ENCODE data around the gene NBEAL2. TPM values are rescaled to one million over a fixed set of nuclear protein-coding genes. Genes with fewer than 3 reads are reported as not detected.

The NBEAL2 gene
- total and polyA plus RNA-seq, 4 donors: 6.3 to 55.8 (median 36.0) TPM

- H3K9me3 ChIP-seq (ENCODE audit: control insufficient read depth, low read length): no peaks in the 10 kb centered on the region
- H3K4me3 ChIP-seq (ENCODE audit: low read length in 2 of 2): no peak overlapping the region
- H3K27me3 ChIP-seq (ENCODE audit: control insufficient read depth in 1 of 2, insufficient read depth in 2 of 2, low read length in 1 of 2): no peaks in the 10 kb centered on the region
- DNase-seq (no peak), ATAC-seq (ENCODE audit: low FRiP score) (no peak)
- H3K36me3 ChIP-seq (ENCODE audit: control insufficient read depth in 1 of 2, insufficient read depth in 2 of 2, low read length in 1 of 2): no peaks in the 10 kb centered on the region
- H3K27ac ChIP-seq (ENCODE audit: low read depth in 1 of 2, low read length in 2 of 2): no peak overlapping the region
- H3K4me1 ChIP-seq (ENCODE audit: control insufficient read depth in 1 of 2, insufficient read depth in 2 of 2, low read length in 2 of 2): peaks cover 0 to 3% of the 10 kb centered on the region in 2 donors
- intact Hi-C loops (cut with DNase I): no loop called here
- 81 to 83% methylated on average over 6 of the region's 6 CpGs for WGBS, 2 donors
Measured at GRCh38 chr3:46965151-46965550, 14.3 kb upstream of the NBEAL2 start.

GRCh38 chr3:46966811-46967210 is 12.7 kb upstream of the NBEAL2 start:
- no peaks in the 10 kb centered on the region for H3K36me3 ChIP-seq (ENCODE audit: control insufficient read depth in 1 of 2, insufficient read depth in 2 of 2, low read length in 1 of 2)
- H3K4me3 ChIP-seq (ENCODE audit: low read length in 2 of 2): no peak overlapping the region
- H3K27ac ChIP-seq (ENCODE audit: low read depth in 1 of 2, low read length in 2 of 2): no peak overlapping the region
- 85 to 87% methylated on average over 5 of the region's 5 CpGs for WGBS, 2 donors
- intact Hi-C loops (cut with DNase I): no loop called here
- no peaks in the 10 kb centered on the region for H3K27me3 ChIP-seq (ENCODE audit: control insufficient read depth in 1 of 2, insufficient read depth in 2 of 2, low read length in 1 of 2)
- H3K9me3 ChIP-seq (ENCODE audit: control insufficient read depth, low read length): no peaks in the 10 kb centered on the region
- peaks cover 0 to 4% of the 10 kb centered on the region in 2 donors for H3K4me1 ChIP-seq (ENCODE audit: control insufficient read depth in 1 of 2, insufficient read depth in 2 of 2, low read length in 2 of 2)
- no peak for ATAC-seq (ENCODE audit: low FRiP score)
- no peak for DNase-seq

- no peak overlapping the region for H3K4me3 ChIP-seq (ENCODE audit: low read length in 2 of 2)
- intact Hi-C loops (cut with DNase I): no loop called here
- H3K36me3 ChIP-seq (ENCODE audit: control insufficient read depth in 1 of 2, insufficient read depth in 2 of 2, low read length in 1 of 2): no peaks in the 10 kb centered on the region
- H3K4me1 ChIP-seq (ENCODE audit: control insufficient read depth in 1 of 2, insufficient read depth in 2 of 2, low read length in 2 of 2): peaks cover 0 to 4% of the 10 kb centered on the region in 2 donors
- no peaks in the 10 kb centered on the region for H3K9me3 ChIP-seq (ENCODE audit: control insufficient read depth, low read length)
- DNase-seq (no peak), ATAC-seq (ENCODE audit: low FRiP score) (no peak)
- WGBS, 2 donors: 39 to 40% methylated on average over 9 of the region's 9 CpGs
- H3K27ac ChIP-seq (ENCODE audit: low read depth in 1 of 2, low read length in 2 of 2): no peak overlapping the region
- H3K27me3 ChIP-seq (ENCODE audit: control insufficient read depth in 1 of 2, insufficient read depth in 2 of 2, low read length in 1 of 2): no peaks in the 10 kb centered on the region
Measured at GRCh38 chr3:46968783-46969428, 10.6 kb upstream of the NBEAL2 start.

GRCh38 chr3:46970391-46971091 is 8.9 kb upstream of the NBEAL2 start:
- H3K9me3 ChIP-seq (ENCODE audit: control insufficient read depth, low read length): no peaks in the 10 kb centered on the region
- ATAC-seq (ENCODE audit: low FRiP score) (no peak), DNase-seq (no peak)
- H3K4me3 ChIP-seq (ENCODE audit: low read length in 2 of 2): no peak overlapping the region
- no peak overlapping the region for H3K27ac ChIP-seq (ENCODE audit: low read depth in 1 of 2, low read length in 2 of 2)
- H3K36me3 ChIP-seq (ENCODE audit: control insufficient read depth in 1 of 2, insufficient read depth in 2 of 2, low read length in 1 of 2): no peaks in the 10 kb centered on the region
- intact Hi-C loops (cut with DNase I): no loop called here
- H3K4me1 ChIP-seq (ENCODE audit: control insufficient read depth in 1 of 2, insufficient read depth in 2 of 2, low read length in 2 of 2): peaks cover 4 to 5% of the 10 kb centered on the region in 2 donors
- no peaks in the 10 kb centered on the region for H3K27me3 ChIP-seq (ENCODE audit: control insufficient read depth in 1 of 2, insufficient read depth in 2 of 2, low read length in 1 of 2)
- 24 to 25% methylated on average over 3 of the region's 3 CpGs for WGBS, 2 donors

GRCh38 chr3:46971151-46971550 is 8.3 kb upstream of the NBEAL2 start:
- Histone ChIP-seq H3K36me3 (ENCODE audit: control insufficient read depth in 1 of 2, insufficient read depth in 2 of 2, low read length in 1 of 2) (no peaks in the 10 kb centered on the region), H3K4me1 (ENCODE audit: control insufficient read depth in 1 of 2, insufficient read depth in 2 of 2, low read length in 2 of 2) (peaks cover 4 to 5% of the 10 kb centered on the region in 2 donors), H3K27me3 (ENCODE audit: control insufficient read depth in 1 of 2, insufficient read depth in 2 of 2, low read length in 1 of 2) (no peaks in the 10 kb centered on the region), H3K9me3 (ENCODE audit: control insufficient read depth, low read length) (no peaks in the 10 kb centered on the region), H3K27ac (ENCODE audit: low read depth in 1 of 2, low read length in 2 of 2) (no peak overlapping the region), H3K4me3 (ENCODE audit: low read length in 2 of 2) (no peak overlapping the region)
- intact Hi-C loops (cut with DNase I): no loop called here
- WGBS, 2 donors: 64 to 67% methylated on average over 6 of the region's 6 CpGs
- DNase-seq (no peak), ATAC-seq (ENCODE audit: low FRiP score) (no peak)

GRCh38 chr3:46971742-46972141 is 7.7 kb upstream of the NBEAL2 start:
- Histone ChIP-seq H3K27ac (ENCODE audit: low read depth in 1 of 2, low read length in 2 of 2) (no peak overlapping the region), H3K27me3 (ENCODE audit: control insufficient read depth in 1 of 2, insufficient read depth in 2 of 2, low read length in 1 of 2) (no peaks in the 10 kb centered on the region), H3K4me1 (ENCODE audit: control insufficient read depth in 1 of 2, insufficient read depth in 2 of 2, low read length in 2 of 2) (peaks cover 4 to 5% of the 10 kb centered on the region in 2 donors), H3K4me3 (ENCODE audit: low read length in 2 of 2) (no peak overlapping the region), H3K36me3 (ENCODE audit: control insufficient read depth in 1 of 2, insufficient read depth in 2 of 2, low read length in 1 of 2) (no peaks in the 10 kb centered on the region), H3K9me3 (ENCODE audit: control insufficient read depth, low read length) (no peaks in the 10 kb centered on the region)
- WGBS, 2 donors: 89 to 96% methylated on average over 1 of the region's 1 CpG
- ATAC-seq (ENCODE audit: low FRiP score): no peak
- intact Hi-C loops (cut with DNase I): no loop called here
- DNase-seq: no peak

GRCh38 chr3:46972396-46972795 is 7.1 kb upstream of the NBEAL2 start:
- Histone ChIP-seq H3K4me3 (ENCODE audit: low read length in 2 of 2) (no peak overlapping the region), H3K27me3 (ENCODE audit: control insufficient read depth in 1 of 2, insufficient read depth in 2 of 2, low read length in 1 of 2) (no peaks in the 10 kb centered on the region), H3K9me3 (ENCODE audit: control insufficient read depth, low read length) (no peaks in the 10 kb centered on the region), H3K4me1 (ENCODE audit: control insufficient read depth in 1 of 2, insufficient read depth in 2 of 2, low read length in 2 of 2) (peaks cover 4 to 5% of the 10 kb centered on the region in 2 donors), H3K27ac (ENCODE audit: low read depth in 1 of 2, low read length in 2 of 2) (no peak overlapping the region), H3K36me3 (ENCODE audit: control insufficient read depth in 1 of 2, insufficient read depth in 2 of 2, low read length in 1 of 2) (no peaks in the 10 kb centered on the region)
- 91 to 93% methylated on average over 2 of the region's 2 CpGs for WGBS, 2 donors
- DNase-seq: no peak
- ATAC-seq (ENCODE audit: low FRiP score): no peak
- intact Hi-C loops (cut with DNase I): no loop called here

- ATAC-seq (ENCODE audit: low FRiP score) (no peak), DNase-seq (no peak)
- Histone ChIP-seq H3K9me3 (ENCODE audit: control insufficient read depth, low read length) (no peaks in the 10 kb centered on the region), H3K4me3 (ENCODE audit: low read length in 2 of 2) (no peak overlapping the region), H3K27ac (ENCODE audit: low read depth in 1 of 2, low read length in 2 of 2) (no peak overlapping the region), H3K27me3 (ENCODE audit: control insufficient read depth in 1 of 2, insufficient read depth in 2 of 2, low read length in 1 of 2) (no peaks in the 10 kb centered on the region), H3K4me1 (ENCODE audit: control insufficient read depth in 1 of 2, insufficient read depth in 2 of 2, low read length in 2 of 2) (peaks cover 1 to 5% of the 10 kb centered on the region in 2 donors), H3K36me3 (ENCODE audit: control insufficient read depth in 1 of 2, insufficient read depth in 2 of 2, low read length in 1 of 2) (no peaks in the 10 kb centered on the region)
- WGBS, 2 donors: 79 to 81% methylated on average over 9 of the region's 9 CpGs
- intact Hi-C loops (cut with DNase I): no loop called here
Measured at GRCh38 chr3:46974421-46975171, 4.9 kb upstream of the NBEAL2 start.
